Measurements from ENCODE around the gene MTREX. TPM values are rescaled to one million over a fixed set of nuclear protein-coding genes. Genes with fewer than 3 reads are reported as not detected.

MTREX gene
- total and polyA plus RNA-seq, 2 experiments from 2014 or later, result 19.0 to 66.0 TPM

DNA sequence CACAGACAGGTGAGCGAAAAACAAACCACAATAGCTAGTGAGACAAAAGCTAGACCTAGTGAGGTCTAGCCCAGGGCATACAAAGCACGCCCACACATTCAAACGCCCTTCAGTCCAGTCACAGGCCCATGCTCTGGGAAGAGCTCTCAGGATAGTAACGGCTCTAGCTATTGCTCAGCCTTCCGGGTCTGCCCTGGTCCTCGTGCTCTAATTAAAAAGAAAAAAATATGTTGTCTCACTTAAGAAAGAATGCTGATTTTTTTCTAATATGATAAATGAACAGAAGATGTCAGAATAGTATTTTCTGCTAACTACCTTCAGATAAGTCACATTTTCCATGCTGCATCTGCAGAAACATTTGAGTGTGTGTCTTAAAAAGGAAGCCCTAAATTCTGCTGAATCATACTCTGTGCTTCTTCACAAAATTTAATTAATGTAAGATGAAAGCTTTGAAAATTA, 132.4 kb downstream of the MTREX start:
- no peaks in the 10 kb centered on the region for H3K9me2 ChIP-seq (replicated peaks; ENCODE audit: insufficient read depth)
- H3K79me2 ChIP-seq, result peaks cover 10% of the 10 kb centered on the region
- H3K36me3 ChIP-seq (replicated peaks; ENCODE audit: insufficient read depth, low read depth), result no peaks in the 10 kb centered on the region
- peaks cover 20% of the 10 kb centered on the region for H3K4me1 ChIP-seq (ENCODE audit: insufficient read depth)
- no peak overlapping the region for H2AFZ ChIP-seq
- no peak overlapping the region for H3K27ac ChIP-seq
- H3K9me3 ChIP-seq (ENCODE audit: low read depth), result no peaks in the 10 kb centered on the region
- 91% methylated on average over 6 of the region's 6 CpGs for WGBS (ENCODE audit: low lambda C conversion rate, missing lambda C conversion rate)
- no peak overlapping the region for H3K4me3 ChIP-seq
- H3K4me2 ChIP-seq, result no peak overlapping the region
- no peak for TF ChIP-seq EZH2phosphoT487 (IDR thresholded peaks at IDR 0.05; ENCODE audit: low read depth, severe bottlenecking, unreplicated experiment)
- TF ChIP-seq, protein P1, sequence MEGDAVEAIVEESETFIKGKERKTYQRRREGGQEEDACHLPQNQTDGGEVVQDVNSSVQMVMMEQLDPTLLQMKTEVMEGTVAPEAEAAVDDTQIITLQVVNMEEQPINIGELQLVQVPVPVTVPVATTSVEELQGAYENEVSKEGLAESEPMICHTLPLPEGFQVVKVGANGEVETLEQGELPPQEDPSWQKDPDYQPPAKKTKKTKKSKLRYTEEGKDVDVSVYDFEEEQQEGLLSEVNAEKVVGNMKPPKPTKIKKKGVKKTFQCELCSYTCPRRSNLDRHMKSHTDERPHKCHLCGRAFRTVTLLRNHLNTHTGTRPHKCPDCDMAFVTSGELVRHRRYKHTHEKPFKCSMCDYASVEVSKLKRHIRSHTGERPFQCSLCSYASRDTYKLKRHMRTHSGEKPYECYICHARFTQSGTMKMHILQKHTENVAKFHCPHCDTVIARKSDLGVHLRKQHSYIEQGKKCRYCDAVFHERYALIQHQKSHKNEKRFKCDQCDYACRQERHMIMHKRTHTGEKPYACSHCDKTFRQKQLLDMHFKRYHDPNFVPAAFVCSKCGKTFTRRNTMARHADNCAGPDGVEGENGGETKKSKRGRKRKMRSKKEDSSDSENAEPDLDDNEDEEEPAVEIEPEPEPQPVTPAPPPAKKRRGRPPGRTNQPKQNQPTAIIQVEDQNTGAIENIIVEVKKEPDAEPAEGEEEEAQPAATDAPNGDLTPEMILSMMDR (IDR thresholded peaks at IDR 0.05; ENCODE audit: poor library complexity), result no peak
- TF ChIP-seq EZH2 (IDR thresholded peaks at IDR 0.05; ENCODE audit: borderline replicate concordance), result no peak
- no peak for DNase-seq (ENCODE audit: low spot score)
- no peaks in the 10 kb centered on the region for H3K27me3 ChIP-seq
- no peaks in the 10 kb centered on the region for H4K20me1 ChIP-seq (ENCODE audit: insufficient read depth, poor library complexity, severe bottlenecking)

DNA sequence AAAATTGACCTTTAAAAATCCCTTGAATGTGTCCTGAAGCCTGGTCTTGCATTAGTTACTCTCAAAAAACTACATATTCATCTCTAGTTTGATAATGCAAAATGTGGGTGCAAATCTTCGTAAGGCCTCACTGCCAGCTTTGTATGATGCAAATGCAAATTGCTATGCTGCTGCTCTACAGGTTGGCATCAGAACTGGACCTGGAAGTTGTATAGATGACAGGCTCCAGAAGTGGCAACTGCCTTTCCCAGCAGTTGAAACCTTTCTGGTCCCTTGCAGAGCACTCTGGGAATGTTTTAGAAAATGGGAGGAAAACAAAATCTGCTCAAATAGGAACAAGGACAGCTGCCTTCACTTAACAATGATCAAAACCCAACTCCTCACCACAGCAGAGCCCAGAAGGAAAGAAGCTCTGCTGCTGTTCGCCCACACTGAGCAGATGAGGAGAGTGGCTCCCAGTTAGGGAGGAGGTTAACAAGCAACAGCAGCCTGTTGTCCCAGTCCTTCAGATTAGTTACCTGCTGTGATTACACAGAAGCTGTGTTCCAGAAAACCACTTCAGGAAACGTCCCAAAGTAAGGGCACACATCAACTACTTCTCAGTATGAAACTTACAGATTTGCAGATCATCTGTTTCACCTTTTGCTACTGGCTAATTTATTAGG, 133.4 kb downstream of the MTREX start:
- 75% methylated on average over 3 of the region's 3 CpGs for WGBS (ENCODE audit: low lambda C conversion rate, missing lambda C conversion rate)
- DNase-seq (ENCODE audit: low spot score), result no peak
- Histone ChIP-seq H3K27me3 (no peaks in the 10 kb centered on the region), H4K20me1 (ENCODE audit: insufficient read depth, poor library complexity, severe bottlenecking) (no peaks in the 10 kb centered on the region), H3K4me1 (ENCODE audit: insufficient read depth) (peaks cover 21% of the 10 kb centered on the region), H3K9me2 (replicated peaks; ENCODE audit: insufficient read depth) (no peaks in the 10 kb centered on the region), H3K79me2 (peaks cover 10% of the 10 kb centered on the region), H3K27ac (no peak overlapping the region), H3K4me3 (no peak overlapping the region), H2AFZ (no peak overlapping the region), H3K4me2 (no peak overlapping the region), H3K36me3 (replicated peaks; ENCODE audit: insufficient read depth, low read depth) (no peaks in the 10 kb centered on the region), H3K9me3 (ENCODE audit: low read depth) (no peaks in the 10 kb centered on the region)
- TF ChIP-seq EZH2 (IDR thresholded peaks at IDR 0.05; ENCODE audit: borderline replicate concordance) (no peak), EZH2phosphoT487 (IDR thresholded peaks at IDR 0.05; ENCODE audit: low read depth, severe bottlenecking, unreplicated experiment) (no peak)
- TF ChIP-seq, protein P1 (IDR thresholded peaks at IDR 0.05; ENCODE audit: poor library complexity), result no peak

DNA sequence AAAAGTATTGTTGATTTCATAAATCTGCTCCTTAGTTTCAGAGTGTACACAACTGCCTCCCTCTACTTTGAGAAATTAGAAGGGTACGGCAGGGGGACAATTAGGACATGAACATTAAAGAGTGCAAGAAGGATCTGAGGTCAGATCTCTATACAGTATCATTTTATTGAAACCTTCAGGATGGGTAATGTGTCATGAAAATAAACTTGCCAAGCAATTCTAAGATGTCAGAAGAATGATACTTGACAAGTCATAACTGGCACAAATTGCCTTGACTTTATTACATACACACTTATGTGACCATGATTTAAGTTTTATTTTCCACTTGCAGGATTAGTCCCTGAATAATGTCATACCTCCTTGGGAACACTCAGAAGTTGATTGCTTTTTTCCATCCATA, 134.2 kb downstream of the MTREX start:
- Histone ChIP-seq H4K20me1 (ENCODE audit: insufficient read depth, poor library complexity, severe bottlenecking) (no peaks in the 10 kb centered on the region), H3K36me3 (replicated peaks; ENCODE audit: insufficient read depth, low read depth) (no peaks in the 10 kb centered on the region), H3K4me1 (ENCODE audit: insufficient read depth) (peaks cover 28% of the 10 kb centered on the region), H3K79me2 (peaks cover 7% of the 10 kb centered on the region), H3K27ac (no peak overlapping the region), H3K4me2 (no peak overlapping the region), H3K27me3 (no peaks in the 10 kb centered on the region), H2AFZ (no peak overlapping the region), H3K9me3 (ENCODE audit: low read depth) (no peaks in the 10 kb centered on the region), H3K4me3 (no peak overlapping the region), H3K9me2 (replicated peaks; ENCODE audit: insufficient read depth) (no peaks in the 10 kb centered on the region)
- WGBS (ENCODE audit: low lambda C conversion rate, missing lambda C conversion rate), result 89% methylated on average over 1 of the region's 1 CpG
- TF ChIP-seq EZH2phosphoT487 (IDR thresholded peaks at IDR 0.05; ENCODE audit: low read depth, severe bottlenecking, unreplicated experiment), result no peak
- TF ChIP-seq, protein P1 (IDR thresholded peaks at IDR 0.05; ENCODE audit: poor library complexity), result no peak
- TF ChIP-seq EZH2 (IDR thresholded peaks at IDR 0.05; ENCODE audit: borderline replicate concordance), result no peak
- DNase-seq (ENCODE audit: low spot score), result no peak

Measured in hepatocyte (in vitro differentiated cells).